Measurements from ENCODE around the gene PAN3.

The PAN3 gene

DNA sequence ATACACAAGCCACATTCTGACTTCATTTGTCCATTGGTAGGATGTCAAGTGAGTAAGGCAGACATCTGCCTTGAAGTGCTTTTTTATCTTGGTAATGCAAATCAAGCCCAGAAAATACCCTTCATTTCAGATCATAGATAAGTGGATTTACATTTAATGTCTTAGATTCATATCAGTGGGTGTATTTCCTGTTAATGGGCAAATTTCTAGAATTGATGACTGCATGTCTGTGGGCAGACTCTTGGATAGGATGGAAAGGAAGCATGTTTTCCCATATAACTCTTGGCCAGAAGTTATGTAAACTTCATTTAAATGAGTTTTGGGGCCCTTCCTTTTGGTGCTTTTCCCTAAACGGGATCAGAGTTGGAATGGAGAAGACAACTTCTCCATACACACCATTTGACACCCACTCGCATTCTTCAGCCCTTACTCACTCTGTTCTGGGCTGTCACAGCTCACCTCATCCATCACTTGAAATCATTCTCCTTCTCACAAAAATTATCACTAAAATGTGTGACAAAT is 202.0 kb downstream of the PAN3 start:
- DNase-seq, result no peak

DNA sequence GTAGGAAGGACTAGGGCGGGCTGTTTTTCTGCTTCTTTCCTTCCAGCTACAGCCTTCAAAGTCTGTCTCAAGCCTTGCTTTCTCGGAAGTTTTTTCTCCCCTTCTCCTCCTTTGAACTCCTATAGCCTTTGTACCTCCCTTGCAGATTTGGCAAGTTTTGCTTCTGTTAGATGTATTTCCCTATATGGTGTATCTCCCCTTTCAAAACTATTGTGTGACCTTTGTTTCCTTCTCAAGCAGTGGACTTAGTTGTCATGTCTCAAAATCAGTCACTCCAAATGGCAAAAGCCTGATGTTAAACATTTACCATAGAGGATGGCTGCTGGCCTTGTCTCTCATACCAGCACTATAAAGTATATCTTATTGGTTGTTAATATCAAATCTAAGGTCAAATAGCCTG is 203.9 kb downstream of the PAN3 start:
- no peak for DNase-seq

DNA sequence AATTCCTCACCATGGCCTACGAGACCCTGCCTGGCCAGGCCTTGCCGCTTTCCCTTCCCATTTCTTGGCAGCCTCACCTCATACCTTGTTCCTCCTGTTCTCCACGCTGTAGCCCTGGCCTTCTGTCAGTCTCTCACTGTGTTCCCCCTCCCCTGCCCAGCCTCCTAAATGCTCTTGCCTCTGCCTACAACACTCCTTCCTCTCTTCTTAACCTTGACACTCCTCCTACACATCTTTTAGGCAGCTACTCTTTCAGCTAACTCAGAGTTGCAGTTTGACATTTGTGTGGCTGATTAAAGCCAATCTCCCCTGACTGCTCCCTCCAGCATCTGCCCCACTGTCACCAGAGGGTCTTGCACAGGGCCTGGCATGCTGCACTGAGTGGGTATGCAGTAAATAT is 205.8 kb downstream of the PAN3 start:
- DNase-seq, result no peak
